ENCODE data around the gene LHFPL3.

GRCh38 chr7:104480529-104480928 is 152.1 kb downstream of the LHFPL3 start:
- TF ChIP-seq, protein P1, sequence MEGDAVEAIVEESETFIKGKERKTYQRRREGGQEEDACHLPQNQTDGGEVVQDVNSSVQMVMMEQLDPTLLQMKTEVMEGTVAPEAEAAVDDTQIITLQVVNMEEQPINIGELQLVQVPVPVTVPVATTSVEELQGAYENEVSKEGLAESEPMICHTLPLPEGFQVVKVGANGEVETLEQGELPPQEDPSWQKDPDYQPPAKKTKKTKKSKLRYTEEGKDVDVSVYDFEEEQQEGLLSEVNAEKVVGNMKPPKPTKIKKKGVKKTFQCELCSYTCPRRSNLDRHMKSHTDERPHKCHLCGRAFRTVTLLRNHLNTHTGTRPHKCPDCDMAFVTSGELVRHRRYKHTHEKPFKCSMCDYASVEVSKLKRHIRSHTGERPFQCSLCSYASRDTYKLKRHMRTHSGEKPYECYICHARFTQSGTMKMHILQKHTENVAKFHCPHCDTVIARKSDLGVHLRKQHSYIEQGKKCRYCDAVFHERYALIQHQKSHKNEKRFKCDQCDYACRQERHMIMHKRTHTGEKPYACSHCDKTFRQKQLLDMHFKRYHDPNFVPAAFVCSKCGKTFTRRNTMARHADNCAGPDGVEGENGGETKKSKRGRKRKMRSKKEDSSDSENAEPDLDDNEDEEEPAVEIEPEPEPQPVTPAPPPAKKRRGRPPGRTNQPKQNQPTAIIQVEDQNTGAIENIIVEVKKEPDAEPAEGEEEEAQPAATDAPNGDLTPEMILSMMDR (IDR thresholded peaks at IDR 0.05), result no peak
- no peak for TF ChIP-seq POLR2A (IDR thresholded peaks at IDR 0.05)

Data from esophagus squamous epithelium (tissue), 4 donors.